ENCODE data around the gene TGM4.
"Not testable (repeated sequence)": the region's sequence is repeated elsewhere in the genome, so short reads cannot be mapped to it uniquely, and the experiment has no call there.

TGM4 gene

DNA sequence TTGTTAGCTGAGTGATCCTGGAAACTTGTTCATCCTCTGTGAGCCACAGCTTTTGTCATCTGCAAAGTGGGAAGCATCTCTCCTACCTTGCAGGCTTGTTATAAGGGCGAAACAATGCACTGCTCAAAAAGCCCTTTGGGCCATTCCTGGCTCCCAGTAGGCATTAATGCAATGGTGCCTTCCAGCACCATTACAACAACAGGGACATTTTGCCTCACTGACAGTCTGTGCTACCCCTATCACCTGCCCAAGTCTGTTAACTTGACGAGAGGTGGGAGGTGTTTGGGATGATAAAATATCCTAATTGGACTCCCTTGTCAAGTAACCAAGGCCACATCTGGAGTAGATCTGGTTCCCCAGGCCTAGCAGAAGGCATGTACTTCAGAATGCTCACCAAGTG, 57.4 kb downstream of the TGM4 start:
- no peak for DNase-seq (ENCODE audit: low read depth)
- H3K4me3 ChIP-seq (ENCODE audit: low read length), result no peak overlapping the region
- no peak for TF ChIP-seq CTCF (conservative IDR thresholded peaks at IDR 0.05; ENCODE audit: low read length)

GRCh38 chr3:44932271-44932670, 57.9 kb downstream of the TGM4 start:
- no peak for TF ChIP-seq CTCF (conservative IDR thresholded peaks at IDR 0.05; ENCODE audit: low read length)
- DNase-seq (ENCODE audit: low read depth), result no peak
- H3K4me3 ChIP-seq (ENCODE audit: low read length), result no peak overlapping the region

GRCh38 chr3:44932986-44933944, 58.9 kb downstream of the TGM4 start:
- H3K4me3 ChIP-seq (ENCODE audit: low read length), result no peak overlapping the region
- no peak for TF ChIP-seq CTCF (conservative IDR thresholded peaks at IDR 0.05; ENCODE audit: low read length)
- no peak for DNase-seq (ENCODE audit: low read depth)

GRCh38 chr3:44939581-44940036, 65.2 kb downstream of the TGM4 start:
- no peak overlapping the region for H3K4me3 ChIP-seq (ENCODE audit: low read length)
- DNase-seq (ENCODE audit: low read depth), result no peak
- TF ChIP-seq CTCF (conservative IDR thresholded peaks at IDR 0.05; ENCODE audit: low read length), result no peak

DNA sequence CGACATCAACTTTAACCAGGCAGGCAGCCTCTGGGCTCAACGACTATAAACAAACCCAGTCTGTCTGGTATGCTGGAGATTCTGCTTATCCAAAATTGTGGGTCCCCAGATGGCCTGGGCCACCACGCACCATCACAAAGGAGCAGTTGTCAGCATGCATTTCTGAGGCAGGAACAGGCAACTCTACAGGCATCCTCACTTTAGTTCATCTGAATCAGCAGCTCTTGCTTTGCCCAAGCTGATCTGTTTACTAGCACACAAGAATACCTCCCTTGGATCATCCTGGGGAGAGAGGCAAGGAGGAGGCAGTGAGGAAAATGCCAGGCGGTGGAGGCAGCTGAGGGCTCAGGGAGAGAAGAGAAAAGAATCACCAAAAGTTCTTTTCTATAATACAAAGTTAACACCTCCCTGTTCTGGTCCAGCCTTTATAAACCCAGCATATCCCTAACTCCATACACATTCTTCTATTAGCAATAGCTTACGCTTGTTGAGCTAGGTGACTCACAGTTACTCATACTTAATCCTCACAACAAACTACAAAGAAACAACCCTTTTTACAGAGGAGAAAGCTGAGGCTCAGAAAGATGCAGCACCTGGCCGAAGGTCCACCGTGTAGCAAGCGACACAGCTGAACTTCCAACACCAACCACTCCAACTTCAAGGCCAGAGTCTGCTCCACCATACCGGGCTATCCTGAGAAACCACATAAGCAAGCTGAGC, 68.0 kb downstream of the TGM4 start:
- peak; percentile 37 for DNase-seq (ENCODE audit: low read depth)
- no peak overlapping the region for H3K4me3 ChIP-seq (ENCODE audit: low read length)
- no peak for TF ChIP-seq CTCF (conservative IDR thresholded peaks at IDR 0.05; ENCODE audit: low read length)

GRCh38 chr3:44948239-44948638, 73.8 kb downstream of the TGM4 start:
- no peak overlapping the region for H3K4me3 ChIP-seq (ENCODE audit: low read length)
- DNase-seq (ENCODE audit: low read depth), result no peak
- TF ChIP-seq CTCF (conservative IDR thresholded peaks at IDR 0.05; ENCODE audit: low read length), result no peak

DNA sequence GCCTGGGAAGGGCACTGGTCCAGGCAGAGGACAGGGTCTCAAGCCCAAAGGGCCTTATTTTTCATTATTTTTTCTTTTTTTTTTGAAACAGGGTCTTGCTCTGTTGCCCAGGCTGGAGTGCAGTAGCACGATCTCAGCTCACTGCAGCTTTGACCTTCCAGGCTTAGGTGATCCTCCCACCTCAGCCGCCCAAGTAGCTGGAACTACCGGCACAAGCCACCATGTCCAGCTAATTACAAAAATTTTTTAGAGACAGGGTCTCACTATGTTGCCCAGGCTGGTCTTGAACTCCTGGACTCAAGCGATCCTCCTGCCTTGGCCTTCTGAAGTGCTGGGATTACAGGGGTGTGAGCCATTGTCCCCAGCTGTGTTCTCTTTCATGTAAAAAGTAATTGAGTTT, 75.4 kb downstream of the TGM4 start:
- not testable (repeated sequence) for DNase-seq (ENCODE audit: low read depth); H3K4me3 ChIP-seq (ENCODE audit: low read length)
